Chondrocyte (in vitro differentiated cells): ENCODE results near the gene SDHAF3. TPM values are rescaled to one million over a fixed set of nuclear protein-coding genes. Genes with fewer than 3 reads are reported as not detected.
"Not testable (repeated sequence)": the region's sequence is repeated elsewhere in the genome, so short reads cannot be mapped to it uniquely, and the experiment has no call there.

ENCODE experiments used
- DNase-seq: peaks from one replicate; pipeline ENCODE4 v3.0.0; 2021; ENCODE audit warnings: mixed read lengths, low spot score
- H3K27ac Mint-ChIP-seq: one replicate; pipeline ENCODE4 v1.8.0; 2021; ENCODE audit warnings: mild to moderate bottlenecking, moderate library complexity, mixed read lengths; ENCODE audit not compliant: unreplicated experiment
- H3K27me3 Mint-ChIP-seq: 2 replicates; pipeline ENCODE4 v1.8.0; 2021; ENCODE audit warnings: low read depth, mixed read lengths
- H3K36me3 Mint-ChIP-seq: 2 replicates; pipeline ENCODE4 v1.8.0; 2021; ENCODE audit warnings: low read depth, mixed read lengths
- H3K4me1 Mint-ChIP-seq: 2 replicates; pipeline ENCODE4 v1.8.0; 2021; ENCODE audit warnings: low read depth, mild to moderate bottlenecking, mixed read lengths
- H3K4me3 Mint-ChIP-seq: one replicate; pipeline ENCODE4 v1.8.0; 2021; ENCODE audit warnings: mild to moderate bottlenecking, moderate library complexity, mixed read lengths; ENCODE audit not compliant: unreplicated experiment
- H3K9me3 Mint-ChIP-seq: 2 replicates; pipeline ENCODE4 v1.8.0; 2021; ENCODE audit warnings: low read depth, mixed read lengths
- CTCF ChIP-seq: fragments of 200-600 bp; sonication (generic); IDR thresholded peaks from 2 replicates; pipeline ENCODE4 v1.5.0; 2021; ENCODE audit warnings: antibody characterized with exemption, mild to moderate bottlenecking, moderate library complexity
- long read RNA-seq: library from polyadenylated mRNA; stranded (forward); transcript quantifications from one replicate; pipeline ENCODE4 v2.0.0, GENCODE V29; 2021
- total RNA-seq: library from RNA; stranded (reverse); gene quantifications from 3 replicates; pipeline ENCODE4 v1.2.1, GENCODE V29; 2021

SDHAF3 gene
- 6.0 to 14.9 TPM (median 8.0 TPM) in 3 replicates for total RNA-seq
- long read RNA-seq, transcript SDHAF3-202 (2 exons, 2,060 nt), result major isoform, 8 of 11 reads
- long read RNA-seq, partial matches to known transcripts, result 1 of 11 reads
- long read RNA-seq, other reads (novel, unspliced or antisense), result 2 of 11 reads

- peak; percentile 52 for TF ChIP-seq CTCF
- H3K36me3 Mint-ChIP-seq, result no peaks in the 10 kb centered on the region
- H3K27ac Mint-ChIP-seq, result peak within 1 kb of the TSS; percentile 83
- H3K4me3 Mint-ChIP-seq, result peak within 1 kb of the TSS; percentile 86
- DNase-seq, result peak; percentile 99
- H3K4me1 Mint-ChIP-seq, result peaks cover 17% of the 10 kb centered on the region
- no peaks in the 10 kb centered on the region for H3K9me3 Mint-ChIP-seq
- no peaks in the 10 kb centered on the region for H3K27me3 Mint-ChIP-seq
Measured at GRCh38 chr7:97117372-97118188, at the start of gene SDHAF3. TSS of gene SDHAF3 (plus strand) at chr7:97117698. CDS start at chr7:97117724, 26 bp downstream.

- H3K36me3 Mint-ChIP-seq, H3K4me3 Mint-ChIP-seq, H3K4me1 Mint-ChIP-seq, DNase-seq, H3K27ac Mint-ChIP-seq: not testable (repeated sequence)
- Mint-ChIP-seq H3K9me3 (peaks cover 29% of the 10 kb centered on the region), H3K27me3 (peaks cover 38% of the 10 kb centered on the region)
Measured at GRCh38 chr7:97072025-97072424, 45.5 kb upstream of the SDHAF3 start.

- Mint-ChIP-seq H3K27ac (no peak overlapping the region), H3K4me1 (no peaks in the 10 kb centered on the region), H3K36me3 (peaks cover 2% of the 10 kb centered on the region), H3K27me3 (peaks cover 22% of the 10 kb centered on the region), H3K4me3 (no peak overlapping the region), H3K9me3 (peaks cover 24% of the 10 kb centered on the region)
- DNase-seq, result no peak
- no peak for TF ChIP-seq CTCF
Measured at GRCh38 chr7:97075928-97076327, 41.6 kb upstream of the SDHAF3 start.

GRCh38 chr7:97078023-97078969, 39.2 kb upstream of the SDHAF3 start:
- Mint-ChIP-seq H3K36me3 (no peaks in the 10 kb centered on the region), H3K27me3 (peaks cover 19% of the 10 kb centered on the region), H3K4me1 (no peaks in the 10 kb centered on the region), H3K9me3 (peaks cover 6% of the 10 kb centered on the region), H3K27ac (no peak overlapping the region), H3K4me3 (no peak overlapping the region)
- no peak for DNase-seq
- no peak for TF ChIP-seq CTCF

GRCh38 chr7:97079300-97079699, 38.2 kb upstream of the SDHAF3 start:
- H3K27me3 Mint-ChIP-seq, result peaks cover 17% of the 10 kb centered on the region
- no peak for DNase-seq
- no peak overlapping the region for H3K27ac Mint-ChIP-seq
- H3K4me1 Mint-ChIP-seq, result no peaks in the 10 kb centered on the region
- no peaks in the 10 kb centered on the region for H3K36me3 Mint-ChIP-seq
- no peak overlapping the region for H3K4me3 Mint-ChIP-seq
- no peaks in the 10 kb centered on the region for H3K9me3 Mint-ChIP-seq
- TF ChIP-seq CTCF, result no peak
